Measurements from ENCODE around the gene FSTL5.

Gene FSTL5

GRCh38 chr4:161650812-161651211 lies 513.0 kb downstream of the FSTL5 start:
- H3K9ac ChIP-seq (ENCODE audit: insufficient read length) = no peak overlapping the region
- TF ChIP-seq POLR2AphosphoS5 (IDR thresholded peaks at IDR 0.05; ENCODE audit: borderline replicate concordance, low read depth, low read length) = no peak
- TF ChIP-seq FOXP2 (optimal IDR thresholded peaks at IDR 0.05; ENCODE audit: control extremely low read depth, extremely low read length, insufficient read depth) = no peak
- no peak for TF ChIP-seq EZH2 (IDR thresholded peaks at IDR 0.05)
- H3K4me3 ChIP-seq = no peak overlapping the region
- no peak for DNase-seq (ENCODE audit: low read depth, low spot score)
- no peaks in the 10 kb centered on the region; the same call in 1 of the 2 replicates for H3K9me3 ChIP-seq (ENCODE audit: low read depth, low read length)
- no peak overlapping the region for H3K27ac ChIP-seq
- H3K36me3 ChIP-seq (ENCODE audit: insufficient read depth, low read length) = no peaks in the 10 kb centered on the region; the same call in 1 of the 2 replicates

- Histone ChIP-seq H3K4me3 (no peak overlapping the region), H3K9me3 (ENCODE audit: low read depth, low read length) (no peaks in the 10 kb centered on the region; the same call in 1 of the 2 replicates), H3K9ac (ENCODE audit: insufficient read length) (no peak overlapping the region), H3K36me3 (ENCODE audit: insufficient read depth, low read length) (no peaks in the 10 kb centered on the region; the same call in 1 of the 2 replicates), H3K27ac (no peak overlapping the region)
- DNase-seq (ENCODE audit: low read depth, low spot score) = no peak
- no peak for TF ChIP-seq EZH2 (IDR thresholded peaks at IDR 0.05)
- no peak for TF ChIP-seq FOXP2 (optimal IDR thresholded peaks at IDR 0.05; ENCODE audit: control extremely low read depth, extremely low read length, insufficient read depth)
- no peak for TF ChIP-seq POLR2AphosphoS5 (IDR thresholded peaks at IDR 0.05; ENCODE audit: borderline replicate concordance, low read depth, low read length)
Measured at GRCh38 chr4:161647757-161648156, 516.0 kb downstream of the FSTL5 start.

DNA sequence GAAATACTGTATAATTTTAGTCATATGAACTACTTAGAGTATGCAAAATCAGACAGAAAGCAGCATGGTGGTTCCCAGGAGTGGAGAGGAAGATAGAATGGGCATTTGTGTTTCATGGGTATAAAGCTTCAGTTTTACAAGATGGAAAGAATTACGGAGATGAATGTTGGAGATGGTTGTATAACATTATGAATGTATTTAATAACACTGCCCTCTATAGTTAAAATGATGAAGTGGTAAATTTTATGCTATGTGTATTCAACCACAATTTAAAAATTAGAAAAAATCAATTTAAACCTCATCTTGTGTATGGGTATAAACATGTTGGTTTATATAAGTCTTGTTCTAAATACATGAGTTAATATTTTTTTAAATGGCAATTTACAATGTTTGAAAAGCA lies 521.1 kb downstream of the FSTL5 start:
- H3K36me3 ChIP-seq (ENCODE audit: insufficient read depth, low read length) = no peaks in the 10 kb centered on the region; the same call in 1 of the 2 replicates
- DNase-seq (ENCODE audit: low read depth, low spot score) = peak; percentile 26
- H3K9me3 ChIP-seq (ENCODE audit: low read depth, low read length) = peaks cover 3% of the 10 kb centered on the region; the same call in 1 of the 2 replicates
- no peak overlapping the region for H3K9ac ChIP-seq (ENCODE audit: insufficient read length)
- H3K4me3 ChIP-seq = no peak overlapping the region
- no peak overlapping the region for H3K27ac ChIP-seq
- TF ChIP-seq EZH2 (IDR thresholded peaks at IDR 0.05) (no peak), FOXP2 (optimal IDR thresholded peaks at IDR 0.05; ENCODE audit: control extremely low read depth, extremely low read length, insufficient read depth) (no peak), POLR2AphosphoS5 (IDR thresholded peaks at IDR 0.05; ENCODE audit: borderline replicate concordance, low read depth, low read length) (no peak)

DNA sequence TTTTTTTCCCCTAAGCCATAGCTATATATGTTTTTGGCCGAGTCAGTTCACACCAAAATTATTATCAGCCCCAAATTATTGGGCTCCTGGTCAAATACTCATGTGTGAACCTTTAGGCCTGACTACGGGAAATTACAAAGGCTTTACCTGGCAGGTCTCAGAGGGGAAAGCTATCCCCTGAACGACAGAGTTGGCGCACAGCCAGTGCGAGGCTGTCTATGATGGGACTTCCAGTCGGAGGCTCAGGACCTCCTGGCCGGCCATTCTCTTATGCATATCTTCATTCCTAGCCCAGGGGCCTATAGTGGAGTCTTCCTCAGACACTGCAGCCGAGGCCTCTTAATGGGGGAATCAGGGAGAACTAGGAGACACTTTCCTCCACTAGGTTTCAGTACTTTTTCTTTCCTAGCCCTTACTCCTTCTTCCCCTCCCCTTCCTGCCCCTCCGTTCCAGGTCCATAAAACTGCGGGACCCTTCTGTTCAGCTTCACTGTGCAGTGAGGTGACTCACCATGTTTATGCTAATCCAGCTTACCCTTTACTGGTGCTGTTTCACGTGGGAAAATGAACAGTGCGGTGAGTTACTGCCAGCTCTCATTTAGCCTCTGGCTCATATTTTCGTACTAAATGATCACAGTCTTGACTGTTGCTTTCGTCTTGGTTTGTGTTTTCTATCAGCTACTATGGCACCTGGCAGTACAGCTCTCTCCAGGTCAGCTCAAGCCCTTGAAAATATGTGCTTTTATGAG lies 533.9 kb downstream of the FSTL5 start:
- Histone ChIP-seq H3K36me3 (ENCODE audit: insufficient read depth, low read length) (no peaks in the 10 kb centered on the region), H3K9me3 (ENCODE audit: low read depth, low read length) (no peaks in the 10 kb centered on the region), H3K9ac (ENCODE audit: insufficient read length) (no peak overlapping the region), H3K4me3 (no peak overlapping the region), H3K27ac (no peak overlapping the region)
- no peak for DNase-seq (ENCODE audit: low read depth, low spot score)
- TF ChIP-seq FOXP2 (optimal IDR thresholded peaks at IDR 0.05; ENCODE audit: control extremely low read depth, extremely low read length, insufficient read depth) = no peak
- no peak for TF ChIP-seq EZH2 (IDR thresholded peaks at IDR 0.05)
- TF ChIP-seq POLR2AphosphoS5 (IDR thresholded peaks at IDR 0.05; ENCODE audit: borderline replicate concordance, low read depth, low read length) = no peak

DNA sequence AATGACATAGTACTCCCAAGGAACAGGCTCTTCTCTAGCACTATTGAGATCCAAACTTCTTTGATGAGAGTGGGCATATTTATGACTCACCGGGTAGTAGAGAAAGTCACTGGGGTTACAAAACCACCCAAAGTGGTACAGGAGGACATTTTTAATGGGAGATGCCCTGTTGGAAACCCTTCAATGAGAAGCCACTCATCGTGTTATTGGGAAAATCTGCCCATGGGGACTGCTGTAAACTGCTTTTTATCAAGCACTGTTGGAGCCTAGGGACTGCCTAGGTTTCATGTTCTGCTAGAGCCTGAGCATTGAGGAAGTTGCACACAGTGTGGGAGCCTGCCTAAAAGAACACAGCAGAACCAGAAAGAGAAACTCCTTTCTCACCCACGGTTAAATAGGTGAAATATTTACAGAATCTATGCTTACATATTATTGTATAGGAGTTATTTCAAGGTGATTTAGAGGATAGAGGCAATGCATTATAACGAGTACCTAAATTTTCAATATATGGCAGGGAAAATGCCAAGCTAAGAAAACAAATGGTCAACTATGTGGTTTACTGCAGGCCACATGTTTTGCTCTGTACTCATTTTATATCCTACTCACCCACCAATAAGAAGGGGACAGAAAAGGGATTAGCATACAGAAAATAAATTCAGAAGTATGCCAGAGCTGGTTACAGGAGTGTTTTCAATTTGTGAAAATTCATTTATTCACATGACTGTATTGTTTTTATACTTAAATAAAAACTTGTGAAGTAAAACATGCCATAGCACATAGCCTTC lies 559.1 kb downstream of the FSTL5 start:
- no peak for DNase-seq (ENCODE audit: low read depth, low spot score)
- H3K9me3 ChIP-seq (ENCODE audit: low read depth, low read length) = no peaks in the 10 kb centered on the region
- H3K9ac ChIP-seq (ENCODE audit: insufficient read length) = no peak overlapping the region
- no peak overlapping the region for H3K27ac ChIP-seq
- H3K36me3 ChIP-seq (ENCODE audit: insufficient read depth, low read length) = no peaks in the 10 kb centered on the region
- no peak for TF ChIP-seq POLR2AphosphoS5 (IDR thresholded peaks at IDR 0.05; ENCODE audit: borderline replicate concordance, low read depth, low read length)
- no peak for TF ChIP-seq FOXP2 (optimal IDR thresholded peaks at IDR 0.05; ENCODE audit: control extremely low read depth, extremely low read length, insufficient read depth)
- no peak for TF ChIP-seq EZH2 (IDR thresholded peaks at IDR 0.05)
- H3K4me3 ChIP-seq = no peak overlapping the region

- no peaks in the 10 kb centered on the region for H3K36me3 ChIP-seq (ENCODE audit: insufficient read depth, low read length)
- no peak overlapping the region for H3K4me3 ChIP-seq
- TF ChIP-seq FOXP2 (optimal IDR thresholded peaks at IDR 0.05; ENCODE audit: control extremely low read depth, extremely low read length, insufficient read depth) (no peak), EZH2 (IDR thresholded peaks at IDR 0.05) (no peak), POLR2AphosphoS5 (IDR thresholded peaks at IDR 0.05; ENCODE audit: borderline replicate concordance, low read depth, low read length) (no peak)
- H3K27ac ChIP-seq = no peak overlapping the region
- H3K9me3 ChIP-seq (ENCODE audit: low read depth, low read length) = no peaks in the 10 kb centered on the region
- no peak overlapping the region for H3K9ac ChIP-seq (ENCODE audit: insufficient read length)
- no peak for DNase-seq (ENCODE audit: low read depth, low spot score)
Measured at GRCh38 chr4:161601011-161601410, 562.8 kb downstream of the FSTL5 start.

- H3K36me3 ChIP-seq (ENCODE audit: insufficient read depth, low read length) = no peaks in the 10 kb centered on the region
- H3K9ac ChIP-seq (ENCODE audit: insufficient read length) = no peak overlapping the region
- H3K4me3 ChIP-seq = no peak overlapping the region
- H3K27ac ChIP-seq = no peak overlapping the region
- DNase-seq (ENCODE audit: low read depth, low spot score) = no peak
- TF ChIP-seq FOXP2 (optimal IDR thresholded peaks at IDR 0.05; ENCODE audit: control extremely low read depth, extremely low read length, insufficient read depth) (no peak), POLR2AphosphoS5 (IDR thresholded peaks at IDR 0.05; ENCODE audit: borderline replicate concordance, low read depth, low read length) (no peak), EZH2 (IDR thresholded peaks at IDR 0.05) (no peak)
- no peaks in the 10 kb centered on the region for H3K9me3 ChIP-seq (ENCODE audit: low read depth, low read length)
Measured at GRCh38 chr4:161595230-161595771, 568.5 kb downstream of the FSTL5 start.

- DNase-seq (ENCODE audit: low read depth, low spot score) = no peak
- no peaks in the 10 kb centered on the region for H3K9me3 ChIP-seq (ENCODE audit: low read depth, low read length)
- no peak overlapping the region for H3K4me3 ChIP-seq
- no peak for TF ChIP-seq POLR2AphosphoS5 (IDR thresholded peaks at IDR 0.05; ENCODE audit: borderline replicate concordance, low read depth, low read length)
- no peak for TF ChIP-seq FOXP2 (optimal IDR thresholded peaks at IDR 0.05; ENCODE audit: control extremely low read depth, extremely low read length, insufficient read depth)
- no peak for TF ChIP-seq EZH2 (IDR thresholded peaks at IDR 0.05)
- no peak overlapping the region for H3K27ac ChIP-seq
- no peaks in the 10 kb centered on the region for H3K36me3 ChIP-seq (ENCODE audit: insufficient read depth, low read length)
- no peak overlapping the region for H3K9ac ChIP-seq (ENCODE audit: insufficient read length)
Measured at GRCh38 chr4:161585011-161585410, 578.8 kb downstream of the FSTL5 start.
